Omental fat pad (tissue), 4 donors: ENCODE results near the gene PGAM1. TPM values are rescaled to one million over a fixed set of nuclear protein-coding genes. Genes with fewer than 3 reads are reported as not detected.
"Not testable (repeated sequence)": the region's sequence is repeated elsewhere in the genome, so short reads cannot be mapped to it uniquely, and the experiment has no call there.

Source experiments
- ATAC-seq: fragments of 150-250 bp; one replicate; pipeline ENCODE4 v1.9.1; 2016; ENCODE audit warnings: mild to moderate bottlenecking, moderate library complexity; ENCODE audit not compliant: low FRiP score
- DNase-seq: peaks from one replicate; pipeline ENCODE4 v3.0.0-alpha.2; 2019; ENCODE audit warnings: low spot score
- total RNA-seq, 4 donors: library from RNA; depleted of rRNA; stranded (reverse); fragments of >200 nt; gene quantifications; one replicate each; pipeline ENCODE4 v1.1.0, GENCODE V29; 2016
- TF ChIP-seq, protein P1 (sequence below), 3 donors: fragments of 450-650 bp; IDR thresholded peaks; one replicate each; pipeline ENCODE4 v1.5.1; 2016 to 2017; ENCODE audit warnings: antibody characterized with exemption in 3 of 3, mild to moderate bottlenecking in 3 of 3, moderate library complexity in 2 of 3

Gene PGAM1
- total RNA-seq, 4 donors from 2014 or later = 158 to 217 (median 207) TPM

DNA sequence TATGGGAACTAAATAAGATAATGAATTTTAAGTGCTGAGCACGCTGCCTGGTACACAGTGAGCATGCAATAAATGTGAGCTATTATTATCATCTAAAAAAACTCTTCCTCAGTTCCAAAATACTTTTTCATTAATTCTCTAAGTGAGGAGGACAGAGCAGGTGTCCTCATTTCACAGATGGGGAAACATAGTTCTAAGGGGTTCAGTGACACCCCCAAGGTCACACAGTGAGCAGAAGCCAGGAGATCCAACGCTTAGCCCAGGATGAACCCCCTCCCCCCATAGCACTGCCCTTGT, 18.1 kb upstream of the PGAM1 start:
- ATAC-seq (no peak), DNase-seq (no peak)
- TF ChIP-seq, protein P1, sequence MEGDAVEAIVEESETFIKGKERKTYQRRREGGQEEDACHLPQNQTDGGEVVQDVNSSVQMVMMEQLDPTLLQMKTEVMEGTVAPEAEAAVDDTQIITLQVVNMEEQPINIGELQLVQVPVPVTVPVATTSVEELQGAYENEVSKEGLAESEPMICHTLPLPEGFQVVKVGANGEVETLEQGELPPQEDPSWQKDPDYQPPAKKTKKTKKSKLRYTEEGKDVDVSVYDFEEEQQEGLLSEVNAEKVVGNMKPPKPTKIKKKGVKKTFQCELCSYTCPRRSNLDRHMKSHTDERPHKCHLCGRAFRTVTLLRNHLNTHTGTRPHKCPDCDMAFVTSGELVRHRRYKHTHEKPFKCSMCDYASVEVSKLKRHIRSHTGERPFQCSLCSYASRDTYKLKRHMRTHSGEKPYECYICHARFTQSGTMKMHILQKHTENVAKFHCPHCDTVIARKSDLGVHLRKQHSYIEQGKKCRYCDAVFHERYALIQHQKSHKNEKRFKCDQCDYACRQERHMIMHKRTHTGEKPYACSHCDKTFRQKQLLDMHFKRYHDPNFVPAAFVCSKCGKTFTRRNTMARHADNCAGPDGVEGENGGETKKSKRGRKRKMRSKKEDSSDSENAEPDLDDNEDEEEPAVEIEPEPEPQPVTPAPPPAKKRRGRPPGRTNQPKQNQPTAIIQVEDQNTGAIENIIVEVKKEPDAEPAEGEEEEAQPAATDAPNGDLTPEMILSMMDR (IDR thresholded peaks at IDR 0.05) = no peak

DNA sequence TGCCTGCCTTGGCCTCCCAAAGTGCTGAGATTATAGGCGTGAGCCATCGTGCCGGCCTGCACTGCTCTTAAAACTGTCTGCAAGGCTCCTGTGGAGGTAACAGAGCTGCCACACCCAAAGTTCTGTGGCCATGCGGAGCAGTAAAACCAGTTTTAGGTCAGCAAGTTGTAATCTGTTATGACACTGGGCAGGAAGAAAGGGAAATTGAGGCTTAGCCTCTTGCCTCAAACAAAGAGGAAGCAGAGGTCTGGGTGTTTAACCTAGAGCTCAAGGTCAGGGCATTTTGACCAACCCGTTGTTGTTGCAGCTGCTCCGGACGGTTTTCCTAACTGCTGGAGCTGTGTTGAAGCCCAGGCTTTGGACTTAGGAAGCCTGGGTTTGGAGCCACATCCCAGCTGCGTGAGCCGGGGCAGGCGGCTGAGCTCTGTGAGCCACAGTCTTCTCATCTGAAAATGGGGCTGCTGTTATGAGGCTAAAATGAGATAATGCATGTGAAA, 17.4 kb upstream of the PGAM1 start:
- ATAC-seq = no peak
- no peak for DNase-seq
- TF ChIP-seq, protein P1 (IDR thresholded peaks at IDR 0.05) = no peak

DNA sequence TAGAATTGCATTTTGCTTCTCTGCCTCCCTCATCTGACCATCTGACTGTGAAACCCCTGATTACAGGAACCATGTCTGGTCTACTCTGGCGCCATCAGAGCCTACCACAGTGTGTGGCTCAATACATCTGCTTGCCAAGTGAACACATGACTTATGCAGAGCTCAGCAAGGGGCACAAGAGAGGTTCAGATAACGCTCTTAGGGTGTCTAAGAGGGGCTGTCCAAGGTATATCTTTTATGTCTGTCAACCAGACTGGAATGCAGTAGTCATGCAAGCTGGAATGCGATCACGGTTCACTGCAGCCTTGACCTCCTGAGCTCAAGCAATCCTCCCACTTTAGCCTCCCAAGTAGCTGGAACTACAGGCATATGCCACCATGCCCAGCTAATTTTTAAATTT, 14.6 kb upstream of the PGAM1 start:
- DNase-seq (no peak), ATAC-seq (no peak)
- TF ChIP-seq, protein P1 (IDR thresholded peaks at IDR 0.05) = no peak

DNA sequence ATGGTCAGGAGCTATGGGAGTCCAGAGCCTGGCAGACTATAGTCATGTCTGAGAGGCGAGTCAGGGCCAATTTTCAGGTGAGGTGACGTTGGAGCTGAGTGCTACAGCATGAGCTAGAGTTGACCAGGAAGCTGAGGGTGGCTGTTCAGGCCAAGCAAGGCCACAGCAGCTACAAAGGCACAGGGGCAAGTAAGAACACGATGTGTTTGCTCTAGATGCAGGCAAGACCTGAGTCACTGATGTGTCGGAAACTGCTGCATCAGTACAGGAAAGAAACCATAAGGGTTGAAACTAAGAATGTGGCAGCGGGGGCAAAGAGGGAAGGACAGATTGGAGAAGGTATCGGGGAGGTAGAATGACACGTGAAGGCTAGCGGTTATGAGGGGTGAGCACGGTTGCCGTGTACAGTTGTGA, 13.1 kb upstream of the PGAM1 start:
- DNase-seq (no peak), ATAC-seq (no peak)
- TF ChIP-seq, protein P1 (IDR thresholded peaks at IDR 0.05) = no peak

DNA sequence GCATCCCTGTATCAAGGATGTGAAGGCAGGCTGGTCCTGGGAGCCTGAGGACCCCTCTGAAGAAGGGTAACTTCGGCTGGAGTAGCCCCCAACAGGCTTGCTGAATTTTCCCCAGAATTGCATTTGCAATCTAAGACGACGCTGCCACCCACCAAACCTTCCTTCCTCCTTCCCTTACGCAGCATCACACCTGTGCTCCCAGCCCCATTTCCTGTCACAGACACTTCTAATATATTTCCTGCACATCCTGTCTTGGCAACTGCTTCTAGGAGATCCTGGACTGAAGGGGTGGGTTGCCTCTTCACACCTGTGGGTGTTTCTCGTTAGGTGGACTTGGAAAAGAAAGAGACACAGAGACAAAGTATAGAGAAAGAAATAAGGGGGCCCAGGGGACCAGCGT, 9.4 kb upstream of the PGAM1 start:
- TF ChIP-seq, protein P1 (IDR thresholded peaks at IDR 0.05) = no peak
- ATAC-seq (no peak), DNase-seq (no peak)

DNA sequence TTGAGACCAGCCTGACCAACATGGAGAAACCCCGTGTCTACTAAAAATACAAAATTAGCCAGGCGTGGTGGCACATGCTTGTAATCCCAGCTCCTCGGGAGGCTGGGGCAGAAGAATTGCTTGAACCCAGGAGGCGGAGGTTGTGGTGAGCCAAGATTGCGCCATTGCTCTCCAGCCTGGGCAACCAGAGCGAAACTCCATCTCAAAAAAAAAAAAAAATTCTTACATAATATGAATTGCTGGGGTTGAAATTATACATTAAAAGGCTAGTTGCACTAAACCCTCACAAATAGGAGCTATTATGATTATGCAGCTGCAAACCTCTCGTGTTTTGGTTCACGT, 2.3 kb upstream of the PGAM1 start:
- not testable (repeated sequence) for DNase-seq, ATAC-seq

DNA sequence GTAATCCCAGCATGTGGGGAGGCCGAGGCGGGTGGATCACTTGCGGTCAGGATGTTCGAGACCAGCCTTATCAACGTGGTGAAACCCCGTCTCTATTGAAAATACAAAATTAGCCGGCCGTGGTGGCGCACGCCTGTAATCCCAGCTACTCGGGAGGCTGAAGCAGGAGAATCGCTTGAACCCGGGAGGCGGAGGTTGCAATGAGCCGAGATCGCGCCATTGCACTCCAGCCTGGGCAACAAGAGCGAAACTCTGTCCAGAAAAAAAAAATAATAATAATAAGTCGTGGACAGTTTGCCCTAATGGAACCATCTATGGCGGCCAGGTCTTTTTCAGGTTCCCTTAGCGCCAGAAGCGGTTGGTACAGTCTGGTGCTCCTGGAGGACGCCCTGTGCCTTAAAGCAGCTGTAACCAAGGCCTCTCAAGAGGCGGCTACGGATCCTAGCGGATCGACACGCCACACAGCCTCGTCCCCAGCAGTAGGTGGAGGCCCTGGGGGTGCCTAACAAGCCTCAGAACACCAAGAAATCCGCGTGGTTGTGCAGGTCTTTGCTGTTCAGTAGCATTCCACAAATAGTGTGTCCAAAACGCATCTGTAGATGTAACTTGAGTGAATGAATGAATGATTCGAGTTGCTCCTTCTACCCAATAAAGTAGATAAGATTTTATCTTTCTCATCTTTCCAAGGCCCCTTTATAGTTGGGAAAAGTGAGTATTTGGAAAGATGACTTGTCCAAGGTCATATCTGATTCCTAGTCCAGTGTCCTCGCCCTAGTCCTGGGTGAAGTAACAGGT, 982 bp downstream of the PGAM1 start:
- TF ChIP-seq, protein P1 (IDR thresholded peaks at IDR 0.05) = no peak
- DNase-seq (no peak), ATAC-seq (no peak)
